D721Med (cell line): ENCODE data around the gene COL8A2.
A peak's percentile ranks its signal among the peaks of the same experiment; 100 is the strongest.

Experiments used
- DNase-seq: peaks from one replicate; pipeline ENCODE4 v3.0.0; 2011; ENCODE audit warnings: low spot score; ENCODE audit not compliant: insufficient read length
- FAIRE-seq: peaks from 2 replicates; lab custom pipeline; 2011; peaks lifted over from hg19 to GRCh38; lab: Jason Lieb, UNC
- CTCF ChIP-seq: IDR thresholded peaks from 2 replicates; pipeline ENCODE4 v1.5.1; 2012; ENCODE audit warnings: mild to moderate bottlenecking, control low read depth; ENCODE audit not compliant: insufficient read depth; ENCODE audit errors: missing control alignments

Gene COL8A2

DNA sequence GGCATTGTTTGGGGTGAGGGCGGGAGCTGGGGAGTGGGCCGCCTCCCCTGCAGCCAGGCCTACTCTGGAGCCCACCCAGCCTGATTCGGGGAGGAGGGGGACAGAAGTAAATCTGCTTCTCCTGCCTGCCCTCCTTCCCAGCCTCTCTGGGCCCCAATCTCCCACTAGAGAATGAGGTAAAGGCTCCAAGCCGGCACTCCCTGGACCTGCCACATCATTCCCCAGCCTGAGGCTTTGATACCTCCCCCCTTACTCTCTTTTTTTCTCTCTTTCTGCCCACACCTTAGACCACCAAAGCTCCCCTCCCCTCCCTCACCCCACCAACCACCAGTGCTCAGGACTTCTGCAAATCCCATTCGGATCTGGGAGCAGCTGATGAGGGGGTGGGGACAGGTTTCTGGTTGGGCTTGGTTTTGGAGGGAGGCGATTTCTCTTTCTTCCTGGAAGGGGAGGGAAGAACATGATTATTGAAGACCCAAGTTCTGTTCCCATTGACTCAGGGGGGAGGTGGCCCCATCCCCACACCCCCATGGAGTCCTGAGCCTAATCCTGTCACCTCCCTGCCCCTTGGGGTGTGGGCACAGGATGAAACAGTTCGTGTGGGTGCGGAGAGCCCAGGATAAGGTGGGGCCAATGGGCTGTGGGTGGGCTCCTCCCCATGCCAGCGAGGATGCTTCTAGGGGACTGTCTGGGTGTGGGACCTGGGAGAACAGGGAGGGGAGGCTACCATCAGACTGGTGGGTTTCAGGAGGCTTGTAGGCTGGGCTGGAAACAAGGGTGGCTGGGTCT is 32.3 kb upstream of the COL8A2 start:
- TF ChIP-seq CTCF, result no peak
- no peak for DNase-seq
- no peak for FAIRE-seq

GRCh38 chr1:36156329-36157114 is 31.5 kb upstream of the COL8A2 start:
- no peak for FAIRE-seq

DNA sequence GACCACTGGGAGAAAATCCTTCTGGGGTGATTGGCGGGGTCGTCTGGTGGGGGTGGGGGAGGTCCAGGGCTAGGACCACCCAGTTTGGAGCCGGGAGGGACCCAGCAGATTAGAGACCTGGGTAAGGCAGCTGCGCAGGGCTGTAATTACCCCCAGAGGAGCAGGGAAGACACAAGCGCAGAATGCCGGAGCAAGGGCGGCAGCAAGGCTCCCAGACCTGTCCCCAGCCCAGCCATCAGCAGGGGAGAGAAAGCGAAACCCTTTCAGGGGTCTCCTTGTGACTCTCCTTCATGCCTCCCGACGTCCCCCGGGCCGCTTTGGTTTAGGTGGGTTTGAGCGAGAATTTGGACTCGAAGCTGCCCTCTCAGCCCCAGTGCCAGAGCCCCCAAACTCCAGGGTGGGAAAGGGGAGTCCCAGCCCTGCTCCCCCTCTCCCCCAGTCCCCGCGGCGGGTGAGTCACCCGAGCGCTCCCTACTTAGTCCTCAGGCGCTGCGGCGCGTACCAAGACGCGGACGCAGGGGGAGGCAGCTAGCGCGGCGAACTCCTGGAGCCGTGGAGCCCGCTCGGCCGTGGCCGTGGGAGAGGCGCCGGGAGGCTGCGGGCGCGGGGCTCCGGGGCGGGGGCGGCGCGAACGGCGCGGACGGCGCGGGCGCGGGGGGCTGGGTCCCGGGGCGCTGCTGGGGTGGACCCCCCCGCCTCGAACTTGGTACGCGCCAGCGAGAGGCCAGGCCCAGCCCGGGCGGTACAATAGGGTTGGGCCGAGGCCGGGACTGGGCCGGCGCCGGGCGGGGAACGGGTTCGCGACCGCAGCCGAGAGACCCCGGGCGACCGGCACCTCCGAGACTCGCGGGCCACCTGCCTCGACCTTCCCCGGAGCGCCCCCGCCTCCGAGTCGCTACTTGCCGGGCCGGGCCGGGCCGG is 30.6 kb upstream of the COL8A2 start, which contains the start of gene MAP7D1:
MAP7D1 (plus strand) TSS at position 753 of the 921 bp plus-strand sequence. CDS start 258 bp downstream, outside the sequence.
- peak; percentile 65 for DNase-seq
- FAIRE-seq, result no peak
- no peak for TF ChIP-seq CTCF

More at GRCh38 chr1:36156329-36157114, 31.5 kb upstream of the COL8A2 start:
- no peak for TF ChIP-seq CTCF
- peak; percentile 57 for DNase-seq

DNA sequence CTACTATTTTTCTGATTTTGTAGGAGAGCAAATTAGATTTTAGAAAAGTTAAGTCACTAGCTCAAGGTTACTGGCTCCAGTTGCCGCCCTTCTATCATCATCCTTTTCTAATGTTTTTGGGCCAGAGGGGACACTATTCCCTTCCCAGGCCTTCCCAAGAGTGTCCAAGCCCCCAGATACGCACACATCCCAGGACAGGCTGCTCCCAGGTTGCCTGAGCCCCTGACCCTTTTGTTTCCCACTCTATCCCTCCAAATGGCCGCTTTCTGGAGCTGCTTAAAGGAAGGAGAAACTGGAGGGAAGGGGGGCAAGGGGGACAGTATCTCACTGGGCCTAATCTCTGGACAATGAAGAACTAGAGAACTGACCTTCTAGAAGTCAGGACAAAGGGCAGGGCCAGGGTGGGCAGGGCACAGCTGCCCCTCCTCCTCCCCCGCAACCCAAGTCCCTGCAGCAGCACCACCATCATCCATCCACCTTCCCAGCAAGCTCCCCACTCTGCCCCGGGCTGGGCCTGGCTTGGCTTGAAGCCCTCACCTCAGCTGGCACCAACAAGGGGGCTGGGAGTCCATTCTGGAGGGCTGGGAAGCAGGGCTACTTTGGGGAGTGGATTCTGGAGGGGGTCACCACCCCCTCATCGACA is 29.9 kb upstream of the COL8A2 start:
- FAIRE-seq (no peak), DNase-seq (no peak)
- no peak for TF ChIP-seq CTCF

GRCh38 chr1:36154335-36154734 is 29.3 kb upstream of the COL8A2 start:
- no peak for DNase-seq
- TF ChIP-seq CTCF, result no peak
- no peak for FAIRE-seq

DNA sequence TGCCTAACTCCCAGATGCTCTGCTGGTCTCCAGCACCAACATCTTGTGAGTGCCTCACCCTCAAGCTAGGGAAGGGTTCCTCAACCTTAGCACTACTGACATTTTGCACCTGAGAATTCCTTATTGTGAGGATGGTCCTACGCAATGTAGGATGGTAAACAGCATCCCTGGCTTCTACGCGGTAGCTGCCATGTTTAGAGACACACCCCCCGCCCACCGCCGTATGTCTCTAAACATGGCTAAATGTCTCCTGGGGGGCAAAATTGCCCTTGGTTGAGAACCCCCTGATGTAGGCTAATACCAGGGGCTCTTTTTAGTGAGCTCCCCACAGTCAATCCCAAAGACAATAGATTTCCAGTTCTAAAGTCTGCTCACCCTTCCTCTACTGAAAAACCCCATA is 28.5 kb upstream of the COL8A2 start:
- TF ChIP-seq CTCF, result no peak

More for the DNA sequence above, 28.5 kb upstream of the COL8A2 start:
- DNase-seq, result no peak
- no peak for FAIRE-seq
